HCT116 (cell line): Measurements from ENCODE around the gene TGM6. TPM values are rescaled to one million over a fixed set of nuclear protein-coding genes. Genes with fewer than 3 reads are reported as not detected.

ENCODE experiments used
- ATAC-seq: fragments of 200-7000 bp; cut with Tn5 transposase; 2 replicates; pipeline ENCODE4 v1.9.1; 2020; ENCODE audit warnings: mild to moderate bottlenecking, moderate library complexity
- BruUV-seq: library from RNA; stranded (reverse); fragments of 400-500 nt; replicated peaks from 2 replicates; lab custom pipeline; 2021; lab: Mats Ljungman, UMichigan
- CTCF ChIA-PET: fragments of 300-600 bp; sonication (Branson Sonifier 250); formaldehyde crosslinking; loops from one replicate; lab custom pipeline; 2021; ENCODE audit warnings: antibody characterized with exemption; lab: Charles Lee
- POLR2A ChIA-PET: fragments of 300-600, 350-600 bp; sonication (Branson Sonifier 250); formaldehyde crosslinking; loops from one replicate; lab custom pipeline; 2021; ENCODE audit warnings: antibody characterized with exemption; lab: Charles Lee
- RAD21 ChIA-PET, 2 experiments: fragments of 300-600 bp; sonication (Branson Sonifier 250); formaldehyde crosslinking; loops; one replicate each; lab custom pipeline; 2023; ENCODE audit warnings: low total read pairs in 2 of 2; ENCODE audit not compliant: uncharacterized antibody in 2 of 2, unreplicated experiment in 2 of 2, low non-redundant PET in 1 of 2; lab: Charles Lee
- DNase-seq: peaks from one replicate; pipeline ENCODE4 v3.0.0-alpha.2; 2010; ENCODE audit warnings: low read depth, low spot score
- H2AFZ ChIP-seq: fragments of 200-600 bp; shearing (Covaris generic), sonication (generic); 2 replicates; pipeline ENCODE4 v1.6.1; 2017; ENCODE audit warnings: low read depth, mixed run types, mixed read lengths, antibody characterized with exemption, low read length; ENCODE audit not compliant: poor library complexity, severe bottlenecking
- H3K27ac ChIP-seq: 2 replicates; pipeline ENCODE4 v1.5.1; 2012; ENCODE audit warnings: low read depth, low read length
- H3K27me3 ChIP-seq: fragments of 200-600 bp; sonication (generic); 2 replicates; pipeline ENCODE4 v1.6.1; 2016; ENCODE audit warnings: mixed run types, low read length, mixed read lengths; ENCODE audit not compliant: insufficient read depth
- H3K36me3 ChIP-seq, 2 experiments: fragments of 200-500 bp in 1 of 2; fragments of 200-600 bp in 1 of 2; sonication (Bioruptor generic) in 1 of 2; sonication (generic) in 1 of 2; 2 replicates each; pipeline versions ENCODE4 v1.5.1 to v1.6.1; 2014 to 2016; ENCODE audit warnings: low read length in 2 of 2, inconsistent platforms in 1 of 2, mixed read lengths in 1 of 2, mixed run types in 1 of 2; ENCODE audit not compliant: insufficient read depth in 2 of 2, control insufficient read depth in 1 of 2
- H3K4me1 ChIP-seq, 2 experiments: fragments of 200-600 bp in 1 of 2; sonication (generic) in 1 of 2; 2 replicates each; pipeline versions ENCODE4 v1.5.1 to v1.6.1; 2012 to 2017; ENCODE audit warnings: low read length in 2 of 2, inconsistent platforms in 1 of 2, mild to moderate bottlenecking in 1 of 2, mixed read lengths in 1 of 2, mixed run types in 1 of 2, moderate library complexity in 1 of 2; ENCODE audit not compliant: insufficient read depth in 2 of 2, control insufficient read depth in 1 of 2
- H3K4me2 ChIP-seq: fragments of 200-600 bp; sonication (generic); 2 replicates; pipeline ENCODE4 v1.6.1; 2017; ENCODE audit warnings: mixed run types, low read length, mixed read lengths
- H3K4me3 ChIP-seq, 2 experiments: fragments of 200-600 bp in 1 of 2; sonication (generic) in 1 of 2; replicated peaks in 1 of 2; 2 replicates each; pipeline ENCODE4 v1.5.1; 2011 to 2016; ENCODE audit warnings: low read length in 2 of 2, control low read depth in 1 of 2, low read depth in 1 of 2, mild to moderate bottlenecking in 1 of 2, mixed read lengths in 1 of 2, mixed run types in 1 of 2
- H3K79me2 ChIP-seq: fragments of 200-600 bp; sonication (generic); 2 replicates; pipeline ENCODE4 v1.6.1; 2017; ENCODE audit warnings: mild to moderate bottlenecking, mixed run types, low read length, moderate library complexity, mixed read lengths; ENCODE audit not compliant: insufficient read depth
- H3K9ac ChIP-seq: fragments of 200-600 bp; sonication (generic); 2 replicates; pipeline ENCODE4 v1.6.1; 2016; ENCODE audit warnings: low read length, mixed read lengths
- H3K9me2 ChIP-seq: fragments of 200-600 bp; sonication (generic), shearing (Covaris generic); 2 replicates; pipeline ENCODE4 v1.6.1; 2017; ENCODE audit warnings: mixed run types, mild to moderate bottlenecking, moderate library complexity; ENCODE audit not compliant: insufficient read depth
- H3K9me3 ChIP-seq, 2 experiments: fragments of 200-500 bp in 1 of 2; fragments of 200-600 bp in 1 of 2; sonication (Bioruptor generic) in 1 of 2; sonication (generic) in 1 of 2; 2 replicates each; pipeline ENCODE4 v1.6.1; 2014 to 2017; ENCODE audit warnings: low read length in 2 of 2, mixed read lengths in 2 of 2, inconsistent platforms in 1 of 2, low read depth in 1 of 2, mild to moderate bottlenecking in 1 of 2, mixed run types in 1 of 2, moderate library complexity in 1 of 2; ENCODE audit not compliant: control insufficient read depth in 1 of 2, insufficient read depth in 1 of 2
- H4K20me1 ChIP-seq: fragments of 200-600 bp; sonication (generic), shearing (Covaris generic); 2 replicates; pipeline ENCODE4 v1.6.1; 2017; ENCODE audit warnings: mixed run types, mild to moderate bottlenecking, moderate library complexity; ENCODE audit not compliant: insufficient read depth
- CEBPB ChIP-seq: IDR thresholded peaks from 2 replicates; pipeline ENCODE4 v1.6.1; 2012; ENCODE audit warnings: low read depth
- ELF1 ChIP-seq: IDR thresholded peaks from 2 replicates; pipeline ENCODE4 v1.6.1; 2012; ENCODE audit warnings: low read depth, borderline replicate concordance
- EZH2 ChIP-seq: fragments of 200-600 bp; sonication (generic); IDR thresholded peaks from 2 replicates; pipeline ENCODE4 v1.6.1; 2017; ENCODE audit warnings: antibody characterized with exemption, mixed run types
- EZH2phosphoT487 ChIP-seq: fragments of 200-600 bp; IDR thresholded peaks from 2 replicates; pipeline ENCODE4 v1.6.1; 2018; ENCODE audit warnings: antibody characterized with exemption, borderline replicate concordance
- FOSL1 ChIP-seq: IDR thresholded peaks from 2 replicates; pipeline ENCODE4 v1.6.1; 2012; ENCODE audit warnings: low read depth
- JUND ChIP-seq: IDR thresholded peaks from 2 replicates; pipeline ENCODE4 v1.6.1; 2012
- POLR2A ChIP-seq: IDR thresholded peaks from 2 replicates; pipeline ENCODE4 v1.7.0; 2011; ENCODE audit warnings: borderline replicate concordance; ENCODE audit not compliant: insufficient read depth, insufficient read length; ENCODE audit errors: extremely low read depth
- POLR2AphosphoS5 ChIP-seq: IDR thresholded peaks from 2 replicates; pipeline ENCODE4 v1.6.1; 2011; ENCODE audit warnings: mild to moderate bottlenecking, low read depth, low read length, moderate library complexity
- RAD21 ChIP-seq: IDR thresholded peaks from 2 replicates; pipeline ENCODE4 v1.6.1; 2012; ENCODE audit warnings: low read depth, mild to moderate bottlenecking
- SIN3A ChIP-seq: IDR thresholded peaks from 2 replicates; pipeline ENCODE4 v1.6.1; 2012; ENCODE audit warnings: low read depth
- SRF ChIP-seq: IDR thresholded peaks from 2 replicates; pipeline ENCODE4 v1.6.1; 2012; ENCODE audit warnings: low read depth
- TCF7L2 ChIP-seq: IDR thresholded peaks from 2 replicates; pipeline ENCODE4 v1.7.0; 2011; ENCODE audit warnings: borderline replicate concordance, inconsistent platforms; ENCODE audit not compliant: insufficient read depth, insufficient read length; ENCODE audit errors: extremely low read depth
- ZFX ChIP-seq: fragments of 450-650 bp; IDR thresholded peaks from 2 replicates; pipeline ENCODE4 v1.6.1; 2017
- intact Hi-C: fragments of 100-400 bp; cut with micrococcal nuclease; formaldehyde crosslinking; loops from 2 replicates; pipeline ENCODE4 v1.10.0; 2022
- total RNA-seq: library from RNA; stranded (reverse); gene quantifications from one replicate; pipeline ENCODE4 v1.2.1, GENCODE V29; 2021; ENCODE audit not compliant: unreplicated experiment
- TF ChIP-seq, protein P1 (sequence below): IDR thresholded peaks from 2 replicates; pipeline ENCODE4 v1.6.1; 2012
- TF ChIP-seq, protein P2 (sequence below): IDR thresholded peaks from 2 replicates; pipeline ENCODE4 v1.6.1; 2011; ENCODE audit warnings: mild to moderate bottlenecking, low read length, moderate library complexity; ENCODE audit not compliant: insufficient replicate concordance; ENCODE audit errors: extremely low read depth
- TF ChIP-seq, protein P3 (sequence below): IDR thresholded peaks from 2 replicates; pipeline ENCODE4 v1.6.1; 2012

The TGM6 gene
- total RNA-seq, 1 experiment from 2014 or later, result not detected

DNA sequence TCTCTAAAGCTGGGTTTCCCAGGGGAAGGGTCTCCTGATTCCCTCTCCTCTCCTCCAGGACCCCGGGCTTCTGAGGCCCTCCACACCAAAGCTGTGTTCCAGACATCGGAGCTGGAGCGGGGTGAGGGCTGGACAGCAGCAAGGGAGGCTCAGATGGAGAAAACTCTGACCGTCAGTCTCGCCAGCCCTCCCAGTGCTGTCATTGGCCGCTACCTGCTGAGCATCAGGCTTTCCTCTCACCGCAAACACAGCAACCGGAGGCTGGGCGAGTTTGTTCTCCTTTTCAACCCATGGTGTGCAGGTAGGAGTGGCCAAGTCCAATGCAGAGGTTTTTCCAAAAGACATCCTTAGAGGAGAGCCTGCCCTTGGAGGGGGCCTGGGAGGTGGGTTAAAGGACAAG lies 14.4 kb downstream of the TGM6 start:
- no peaks in the 10 kb centered on the region for H3K36me3 ChIP-seq
- H3K9ac ChIP-seq, result no peak overlapping the region
- no peaks in the 10 kb centered on the region for H3K4me1 ChIP-seq
- intact Hi-C loops, result no loop called here
- no peak for TF ChIP-seq ZFX
- no peak for TF ChIP-seq FOSL1
- TF ChIP-seq TCF7L2, result no peak
- TF ChIP-seq, protein P1, sequence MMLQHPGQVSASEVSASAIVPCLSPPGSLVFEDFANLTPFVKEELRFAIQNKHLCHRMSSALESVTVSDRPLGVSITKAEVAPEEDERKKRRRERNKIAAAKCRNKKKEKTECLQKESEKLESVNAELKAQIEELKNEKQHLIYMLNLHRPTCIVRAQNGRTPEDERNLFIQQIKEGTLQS, result no peak
- TF ChIP-seq RAD21, result no peak
- no peak for TF ChIP-seq CEBPB
- TF ChIP-seq SRF, result no peak
- TF ChIP-seq ELF1, result no peak
- TF ChIP-seq, protein P2, sequence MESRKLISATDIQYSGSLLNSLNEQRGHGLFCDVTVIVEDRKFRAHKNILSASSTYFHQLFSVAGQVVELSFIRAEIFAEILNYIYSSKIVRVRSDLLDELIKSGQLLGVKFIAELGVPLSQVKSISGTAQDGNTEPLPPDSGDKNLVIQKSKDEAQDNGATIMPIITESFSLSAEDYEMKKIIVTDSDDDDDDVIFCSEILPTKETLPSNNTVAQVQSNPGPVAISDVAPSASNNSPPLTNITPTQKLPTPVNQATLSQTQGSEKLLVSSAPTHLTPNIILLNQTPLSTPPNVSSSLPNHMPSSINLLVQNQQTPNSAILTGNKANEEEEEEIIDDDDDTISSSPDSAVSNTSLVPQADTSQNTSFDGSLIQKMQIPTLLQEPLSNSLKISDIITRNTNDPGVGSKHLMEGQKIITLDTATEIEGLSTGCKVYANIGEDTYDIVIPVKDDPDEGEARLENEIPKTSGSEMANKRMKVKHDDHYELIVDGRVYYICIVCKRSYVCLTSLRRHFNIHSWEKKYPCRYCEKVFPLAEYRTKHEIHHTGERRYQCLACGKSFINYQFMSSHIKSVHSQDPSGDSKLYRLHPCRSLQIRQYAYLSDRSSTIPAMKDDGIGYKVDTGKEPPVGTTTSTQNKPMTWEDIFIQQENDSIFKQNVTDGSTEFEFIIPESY, result no peak
- TF ChIP-seq JUND, result no peak
- TF ChIP-seq, protein P3, sequence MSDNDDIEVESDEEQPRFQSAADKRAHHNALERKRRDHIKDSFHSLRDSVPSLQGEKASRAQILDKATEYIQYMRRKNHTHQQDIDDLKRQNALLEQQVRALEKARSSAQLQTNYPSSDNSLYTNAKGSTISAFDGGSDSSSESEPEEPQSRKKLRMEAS, result no peak
- no peak for TF ChIP-seq POLR2A
- no peak for TF ChIP-seq EZH2
- TF ChIP-seq EZH2phosphoT487, result no peak
- TF ChIP-seq POLR2AphosphoS5, result no peak
- TF ChIP-seq SIN3A, result no peak
- H4K20me1 ChIP-seq, result no peaks in the 10 kb centered on the region
- H3K27me3 ChIP-seq, result no peaks in the 10 kb centered on the region
- CTCF ChIA-PET, result interaction anchor here (1.0 kb wide), 1 partner anchor 8 kb away, joined by 3 read pairs; no protein-coding TSS in a partner anchor
- no peak overlapping the region for H3K4me2 ChIP-seq
- H3K9me2 ChIP-seq, result no peaks in the 10 kb centered on the region
- H3K4me3 ChIP-seq, result no peak overlapping the region
- no peak overlapping the region for H2AFZ ChIP-seq
- RAD21 ChIA-PET, result no interaction called here
- BruUV-seq, result no TSS peak
- POLR2A ChIA-PET, result no interaction called here
- ATAC-seq (no peak), DNase-seq (no peak)
- no peaks in the 10 kb centered on the region for H3K79me2 ChIP-seq
- peaks cover 0 to 6% of the 10 kb centered on the region in 2 experiments; a peak in 1 of 4 replicates for H3K9me3 ChIP-seq
- no peak overlapping the region for H3K27ac ChIP-seq
